Endodermal cell (in vitro differentiated cells): ENCODE data around the gene DRP2. TPM values are rescaled to one million over a fixed set of nuclear protein-coding genes. Genes with fewer than 3 reads are reported as not detected.

Experiments used
- DNase-seq: peaks from one replicate; pipeline ENCODE4 v3.0.0-alpha.2; 2017
- H3K27ac ChIP-seq: 2 replicates; pipeline ENCODE4 v1.5.1; 2013; ENCODE audit warnings: mild to moderate bottlenecking, low read depth, low read length, moderate library complexity
- H3K27me3 ChIP-seq: 2 replicates; pipeline ENCODE4 v1.6.1; 2013; ENCODE audit warnings: mild to moderate bottlenecking, low read length, moderate library complexity; ENCODE audit not compliant: insufficient read depth, control insufficient read depth, poor library complexity, severe bottlenecking
- H3K36me3 ChIP-seq: 2 replicates; pipeline ENCODE4 v1.7.0; 2013; ENCODE audit warnings: mild to moderate bottlenecking, low read length, moderate library complexity; ENCODE audit not compliant: control insufficient read depth, insufficient read depth
- H3K4me1 ChIP-seq: one replicate; pipeline ENCODE4 v1.7.0; 2013; ENCODE audit warnings: low read length; ENCODE audit not compliant: control insufficient read depth, insufficient read depth
- H3K4me3 ChIP-seq: 2 replicates; pipeline ENCODE4 v1.5.1; 2013; ENCODE audit warnings: mild to moderate bottlenecking, low read length, moderate library complexity
- H3K9ac ChIP-seq: 2 replicates; pipeline ENCODE4 v1.6.1; 2013; ENCODE audit warnings: mild to moderate bottlenecking, low read length, moderate library complexity; ENCODE audit not compliant: poor library complexity, severe bottlenecking; ENCODE audit errors: extremely low read depth
- H3K9me3 ChIP-seq: 2 replicates; pipeline ENCODE4 v1.6.1; 2013; ENCODE audit warnings: mild to moderate bottlenecking, low read length, moderate library complexity; ENCODE audit not compliant: control insufficient read depth
- H3K27ac Mint-ChIP-seq: 2 replicates; pipeline ENCODE4 v1.8.0; 2020; ENCODE audit warnings: mixed read lengths
- H3K27me3 Mint-ChIP-seq: 2 replicates; pipeline ENCODE4 v1.8.0; 2021; ENCODE audit warnings: mild to moderate bottlenecking, mixed read lengths; ENCODE audit not compliant: insufficient read depth
- H3K36me3 Mint-ChIP-seq: 2 replicates; pipeline ENCODE4 v1.8.0; 2020; ENCODE audit warnings: low read depth, mixed read lengths
- H3K4me1 Mint-ChIP-seq: 2 replicates; pipeline ENCODE4 v1.8.0; 2020; ENCODE audit warnings: mixed read lengths
- H3K4me3 Mint-ChIP-seq: 2 replicates; pipeline ENCODE4 v1.8.0; 2020; ENCODE audit warnings: mild to moderate bottlenecking, moderate library complexity, mixed read lengths
- H3K9me3 Mint-ChIP-seq: 2 replicates; pipeline ENCODE4 v1.8.0; 2020; ENCODE audit warnings: mild to moderate bottlenecking, mixed read lengths
- CTCF ChIP-seq: fragments of 200-600 bp; sonication (generic); conservative IDR thresholded peaks from 2 replicates; pipeline ENCODE4 v1.5.0; 2021; ENCODE audit warnings: antibody characterized with exemption, mild to moderate bottlenecking
- whole genome bisulfite sequencing, 2 experiments: methylation state at CpG; one replicate each; pipeline versions ENCODE4 v1.1.5 to v1.1.7; 2013; ENCODE audit warnings: missing lambda C conversion rate in 2 of 2, mixed read lengths in 1 of 2; ENCODE audit not compliant: insufficient coverage in 1 of 2, insufficient read length in 1 of 2; 5-methylcytosine and 5-hydroxymethylcytosine counted together
- total RNA-seq, 2 donors: library from RNA; stranded (reverse); fragmentation: NEBNext Ultra II Directional in 1 of 2; extraction: Animal tissue kit (Norgen Biotek cat#: 25700) in 1 of 2; gene quantifications; 2 replicates in 1 of 2; 3 replicates in 1 of 2; pipeline ENCODE4 v1.2.1, GENCODE V29; 2021

DRP2 gene
- total RNA-seq, 2 donors from 2014 or later: 0.15 to 0.91 TPM

GRCh38 chrX:101241531-101241930 lies 21.9 kb downstream of the DRP2 start:
- Histone ChIP-seq H3K9ac (no peak overlapping the region), H3K4me3 (no peak overlapping the region), H3K27ac (no peak overlapping the region), H3K36me3 (no peaks in the 10 kb centered on the region), H3K27me3 (no peaks in the 10 kb centered on the region), H3K9me3 (no peaks in the 10 kb centered on the region), H3K4me1 (no peaks in the 10 kb centered on the region)
- TF ChIP-seq CTCF: no peak
- DNase-seq: no peak
- Mint-ChIP-seq H3K36me3 (no peaks in the 10 kb centered on the region), H3K4me3 (no peak overlapping the region), H3K4me1 (no peaks in the 10 kb centered on the region), H3K9me3 (peaks cover 55% of the 10 kb centered on the region), H3K27me3 (no peaks in the 10 kb centered on the region), H3K27ac (no peak overlapping the region)
- WGBS, 2 experiments: 93 to 100% methylated on average over 2 to 9 of the region's 9 CpGs

GRCh38 chrX:101252634-101253033 lies 33.0 kb downstream of the DRP2 start:
- H3K27me3 ChIP-seq: no peaks in the 10 kb centered on the region
- no peaks in the 10 kb centered on the region for H3K4me1 ChIP-seq
- no peaks in the 10 kb centered on the region for H3K27me3 Mint-ChIP-seq
- H3K27ac ChIP-seq: no peak overlapping the region
- no peaks in the 10 kb centered on the region for H3K36me3 ChIP-seq
- no peak overlapping the region for H3K9ac ChIP-seq
- 83% methylated on average over 2 of the region's 2 CpGs; no CpG with 5 or more reads in 1 of the 2 experiments for WGBS, 2 experiments
- H3K9me3 ChIP-seq: no peaks in the 10 kb centered on the region
- H3K27ac Mint-ChIP-seq: no peak overlapping the region
- TF ChIP-seq CTCF: no peak
- no peak overlapping the region for H3K4me3 Mint-ChIP-seq
- H3K4me3 ChIP-seq: no peak overlapping the region
- H3K36me3 Mint-ChIP-seq: no peaks in the 10 kb centered on the region
- no peak for DNase-seq
- peaks cover 8% of the 10 kb centered on the region for H3K4me1 Mint-ChIP-seq
- H3K9me3 Mint-ChIP-seq: peaks cover 46% of the 10 kb centered on the region

GRCh38 chrX:101257448-101258258 lies 38.1 kb downstream of the DRP2 start:
- no peaks in the 10 kb centered on the region for H3K36me3 ChIP-seq
- H3K9ac ChIP-seq: no peak overlapping the region
- Mint-ChIP-seq H3K4me3 (no peak overlapping the region), H3K4me1 (peaks cover 8% of the 10 kb centered on the region), H3K36me3 (no peaks in the 10 kb centered on the region), H3K27ac (no peak overlapping the region), H3K9me3 (peaks cover 47% of the 10 kb centered on the region), H3K27me3 (peaks cover 2% of the 10 kb centered on the region)
- DNase-seq: no peak
- H3K4me1 ChIP-seq: no peaks in the 10 kb centered on the region
- H3K27ac ChIP-seq: no peak overlapping the region
- WGBS, 2 experiments: 85 to 92% methylated on average over 2 to 4 of the region's 4 CpGs
- no peaks in the 10 kb centered on the region for H3K27me3 ChIP-seq
- H3K4me3 ChIP-seq: no peak overlapping the region
- no peak for TF ChIP-seq CTCF
- H3K9me3 ChIP-seq: no peaks in the 10 kb centered on the region
